NCI-H2227 (cell line): Measurements from ENCODE around the gene MDH1B.
A peak's percentile ranks its signal among the peaks of the same experiment; 100 is the strongest.
"Not testable (repeated sequence)": the region's sequence is repeated elsewhere in the genome, so short reads cannot be mapped to it uniquely, and the experiment has no call there.

Experiments
- DNase-seq: peaks from one replicate; lab custom pipeline; 2025; ENCODE audit not compliant: unreplicated experiment; lab: John Stamatoyannopoulos, UW

Gene MDH1B

GRCh38 chr2:206765242-206766056, at the start of gene MDH1B, which contains the start of gene FASTKD2:
TSS of gene MDH1B (minus strand) at chr2:206765328. CDS start at chr2:206765271, 57 bp downstream.
TSS of gene FASTKD2 (plus strand) at chr2:206765606. CDS start at chr2:206766694, 1,088 bp downstream.
- peak; percentile 95 for DNase-seq

- no peak for DNase-seq
Observed at GRCh38 chr2:206814498-206814897, 49.4 kb upstream of the MDH1B start.

- DNase-seq = not testable (repeated sequence)
Observed at GRCh38 chr2:206812471-206812870, 47.3 kb upstream of the MDH1B start.

GRCh38 chr2:206807624-206808023, 42.5 kb upstream of the MDH1B start:
- DNase-seq = not testable (repeated sequence)

- DNase-seq = no peak
Observed at GRCh38 chr2:206805887-206806607, 40.9 kb upstream of the MDH1B start.

- no peak for DNase-seq
Observed at GRCh38 chr2:206804326-206804725, 39.2 kb upstream of the MDH1B start.

- DNase-seq = peak; percentile 25
Observed at GRCh38 chr2:206802654-206803514, 37.8 kb upstream of the MDH1B start.

GRCh38 chr2:206801418-206802189, 36.5 kb upstream of the MDH1B start:
- DNase-seq = peak; percentile 67

GRCh38 chr2:206800506-206801417, 35.6 kb upstream of the MDH1B start:
- DNase-seq = peak; percentile 92

- DNase-seq = no peak
Observed at GRCh38 chr2:206799083-206799482, 34.0 kb upstream of the MDH1B start.

- no peak for DNase-seq
Observed at GRCh38 chr2:206798000-206798399, 32.9 kb upstream of the MDH1B start.

GRCh38 chr2:206797376-206797775, 32.2 kb upstream of the MDH1B start:
- DNase-seq = no peak

GRCh38 chr2:206792645-206793044, 27.5 kb upstream of the MDH1B start:
- no peak for DNase-seq

GRCh38 chr2:206790311-206790935, 25.3 kb upstream of the MDH1B start:
- DNase-seq = no peak

GRCh38 chr2:206784559-206785353, 19.6 kb upstream of the MDH1B start:
- no peak for DNase-seq

GRCh38 chr2:206783718-206784117, 18.6 kb upstream of the MDH1B start:
- DNase-seq = peak; percentile 39

- no peak for DNase-seq
Observed at GRCh38 chr2:206780671-206781070, 15.5 kb upstream of the MDH1B start.

GRCh38 chr2:206776432-206776831, 11.3 kb upstream of the MDH1B start:
- DNase-seq = no peak
